ENCODE data around the gene TTN.

DNA sequence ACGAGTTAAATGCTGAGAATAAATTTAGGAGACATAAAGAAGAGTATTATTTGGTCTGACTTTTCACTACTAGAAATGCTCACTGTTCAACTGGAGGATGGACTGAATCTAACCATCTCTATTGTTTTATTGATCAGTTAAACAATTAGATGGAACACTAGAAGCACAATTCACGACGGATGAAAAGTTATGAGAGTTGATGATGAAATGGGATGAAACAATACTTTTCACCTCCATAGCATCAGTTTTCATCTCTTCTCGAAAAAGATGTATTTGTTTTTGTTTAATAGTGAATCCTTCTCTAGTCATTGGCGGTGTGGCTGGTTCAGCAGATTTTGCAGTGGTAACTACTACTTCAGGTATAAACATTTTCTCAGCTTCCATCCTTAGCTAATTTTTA is 19.3 kb downstream of the TTN start:
- TF ChIP-seq, protein P1, sequence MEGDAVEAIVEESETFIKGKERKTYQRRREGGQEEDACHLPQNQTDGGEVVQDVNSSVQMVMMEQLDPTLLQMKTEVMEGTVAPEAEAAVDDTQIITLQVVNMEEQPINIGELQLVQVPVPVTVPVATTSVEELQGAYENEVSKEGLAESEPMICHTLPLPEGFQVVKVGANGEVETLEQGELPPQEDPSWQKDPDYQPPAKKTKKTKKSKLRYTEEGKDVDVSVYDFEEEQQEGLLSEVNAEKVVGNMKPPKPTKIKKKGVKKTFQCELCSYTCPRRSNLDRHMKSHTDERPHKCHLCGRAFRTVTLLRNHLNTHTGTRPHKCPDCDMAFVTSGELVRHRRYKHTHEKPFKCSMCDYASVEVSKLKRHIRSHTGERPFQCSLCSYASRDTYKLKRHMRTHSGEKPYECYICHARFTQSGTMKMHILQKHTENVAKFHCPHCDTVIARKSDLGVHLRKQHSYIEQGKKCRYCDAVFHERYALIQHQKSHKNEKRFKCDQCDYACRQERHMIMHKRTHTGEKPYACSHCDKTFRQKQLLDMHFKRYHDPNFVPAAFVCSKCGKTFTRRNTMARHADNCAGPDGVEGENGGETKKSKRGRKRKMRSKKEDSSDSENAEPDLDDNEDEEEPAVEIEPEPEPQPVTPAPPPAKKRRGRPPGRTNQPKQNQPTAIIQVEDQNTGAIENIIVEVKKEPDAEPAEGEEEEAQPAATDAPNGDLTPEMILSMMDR (IDR thresholded peaks at IDR 0.05), result no peak
- no peak for TF ChIP-seq POLR2AphosphoS5 (IDR thresholded peaks at IDR 0.05; ENCODE audit: insufficient read depth in 1 of 2, low read depth in 1 of 2)
- no peak for TF ChIP-seq POLR2A (IDR thresholded peaks at IDR 0.05)

Measured in vagina (tissue), 2 donors.